ENCODE data around the gene CCDC71.

The CCDC71 gene

DNA sequence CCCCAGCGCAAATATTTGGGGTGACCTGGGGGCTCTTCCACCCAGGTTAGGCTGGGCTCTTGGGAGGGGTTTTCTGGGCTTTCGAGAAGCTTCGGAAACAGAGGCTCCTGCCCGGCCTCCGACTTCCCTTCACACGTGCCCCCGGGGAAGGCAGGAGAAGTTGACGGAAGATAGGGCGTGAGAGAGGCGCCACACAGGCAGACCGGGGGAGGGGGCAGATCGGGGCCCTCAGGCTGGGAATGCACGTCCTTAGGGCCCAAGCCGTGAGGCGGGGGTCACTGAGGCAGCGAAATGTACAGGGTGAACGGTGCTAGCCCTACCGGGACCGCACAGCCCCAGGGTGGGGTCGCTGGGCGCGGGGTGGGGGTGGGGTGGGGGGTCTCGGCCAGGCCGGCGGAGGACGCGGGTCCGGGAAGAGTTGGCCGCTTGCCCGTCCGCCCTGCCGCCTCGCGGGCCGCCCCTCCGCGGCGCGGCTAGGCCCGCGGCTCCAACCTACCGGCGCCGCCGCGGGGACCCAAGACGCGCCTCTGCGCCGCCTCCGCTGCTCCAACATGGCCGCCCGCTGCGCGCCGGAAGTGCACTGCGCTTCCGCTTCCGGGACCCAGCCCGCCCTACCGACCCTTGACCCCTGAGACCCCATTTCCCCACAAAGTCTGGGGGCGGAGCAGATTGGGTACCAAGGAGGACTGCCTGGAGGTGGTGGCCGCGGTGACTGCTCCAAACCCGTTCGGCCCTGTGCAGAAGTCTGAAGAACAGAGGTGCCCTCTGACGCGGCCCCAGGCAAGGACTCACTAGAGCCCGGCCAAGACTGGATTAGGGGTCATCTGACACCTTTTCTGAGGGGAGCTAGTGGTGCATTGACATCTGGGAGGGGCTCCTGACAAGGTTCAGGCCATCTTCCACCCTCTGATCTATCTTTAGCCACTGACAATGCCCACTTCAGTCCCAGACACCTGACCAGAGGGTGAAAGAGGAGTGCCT lies at the start of gene CCDC71:
CCDC71 (minus strand) TSS at position 561 of the 981 bp plus-strand sequence. CDS start 2,123 bp downstream, outside the sequence.
- DNase-seq: peak; percentile 64 to 77

GRCh38 chr3:49213998-49214397 lies 47.9 kb upstream of the CCDC71 start:
- DNase-seq: no peak

- DNase-seq: no peak
Observed at GRCh38 chr3:49213541-49213943, 47.4 kb upstream of the CCDC71 start.

- no peak for DNase-seq
Observed at GRCh38 chr3:49199900-49200281, 33.8 kb upstream of the CCDC71 start.

DNA sequence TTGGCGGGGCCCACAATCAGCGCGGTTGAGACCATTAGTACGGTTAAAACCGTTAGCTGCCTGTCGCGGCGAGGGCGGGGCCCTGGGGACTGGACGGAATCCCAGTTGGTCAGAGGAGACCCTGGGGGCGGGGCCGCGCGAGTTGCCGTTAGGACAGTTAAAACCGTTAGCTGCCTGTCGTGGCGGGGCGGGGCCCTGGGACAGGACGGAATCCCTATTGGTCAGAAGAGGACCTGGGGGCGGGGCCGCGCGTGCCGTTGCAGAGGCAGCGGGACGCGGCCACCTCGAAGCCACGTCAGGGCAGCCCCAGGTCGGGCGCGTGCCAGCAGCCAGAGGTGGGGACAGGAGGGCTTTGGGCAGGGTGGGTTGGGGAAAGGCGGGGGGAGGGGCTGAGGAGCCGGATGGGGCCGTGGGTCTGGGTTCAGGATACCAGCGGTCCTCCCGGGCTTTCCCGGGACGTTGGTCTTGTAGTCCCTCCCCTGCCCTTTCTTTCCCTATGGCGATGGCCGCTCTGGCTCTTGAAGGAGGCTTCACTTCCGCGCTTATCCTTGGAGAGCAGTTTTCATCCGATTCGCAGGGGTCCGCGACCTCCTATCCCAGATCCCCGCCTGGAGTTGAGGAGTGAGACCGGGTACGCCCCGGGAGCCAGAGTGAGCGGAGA lies 33.2 kb upstream of the CCDC71 start:
- peak; percentile 1 to 4 for DNase-seq

DNA sequence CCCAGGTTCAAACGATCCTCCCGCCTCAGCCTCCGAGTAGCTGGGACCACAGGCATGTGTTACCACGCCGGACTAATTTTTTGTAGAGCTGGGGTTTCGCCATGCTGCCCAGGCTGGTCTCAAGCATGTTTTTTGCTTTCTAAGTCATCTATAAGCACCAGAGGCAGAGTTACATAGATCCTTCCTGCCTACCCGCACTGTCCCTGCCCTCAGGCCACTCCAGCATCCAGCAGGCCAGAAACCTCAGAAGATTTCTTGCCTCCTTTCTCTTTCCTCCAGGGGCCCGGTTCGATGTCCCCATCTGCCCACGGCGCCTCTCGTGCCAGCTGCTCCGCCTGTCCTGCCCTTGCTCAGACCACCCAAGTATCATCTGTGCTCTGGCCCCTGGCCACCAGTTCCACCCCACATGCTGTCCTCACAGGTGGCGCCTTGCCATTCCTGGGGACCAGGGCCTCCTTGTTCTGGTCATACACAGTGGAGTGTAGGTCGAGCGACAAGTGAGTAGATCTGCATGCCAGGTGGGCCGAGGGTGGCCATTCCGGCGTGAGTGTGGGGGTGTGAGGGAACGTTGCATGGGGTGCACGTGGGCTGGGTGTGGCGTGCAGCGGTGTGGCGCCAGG lies 32.6 kb upstream of the CCDC71 start:
- DNase-seq: no peak

- DNase-seq: no peak
Observed at GRCh38 chr3:49198161-49198560, 32.0 kb upstream of the CCDC71 start.

GRCh38 chr3:49191741-49192140 lies 25.6 kb upstream of the CCDC71 start:
- no peak for DNase-seq

GRCh38 chr3:49183873-49184272 lies 17.7 kb upstream of the CCDC71 start:
- no peak for DNase-seq

DNA sequence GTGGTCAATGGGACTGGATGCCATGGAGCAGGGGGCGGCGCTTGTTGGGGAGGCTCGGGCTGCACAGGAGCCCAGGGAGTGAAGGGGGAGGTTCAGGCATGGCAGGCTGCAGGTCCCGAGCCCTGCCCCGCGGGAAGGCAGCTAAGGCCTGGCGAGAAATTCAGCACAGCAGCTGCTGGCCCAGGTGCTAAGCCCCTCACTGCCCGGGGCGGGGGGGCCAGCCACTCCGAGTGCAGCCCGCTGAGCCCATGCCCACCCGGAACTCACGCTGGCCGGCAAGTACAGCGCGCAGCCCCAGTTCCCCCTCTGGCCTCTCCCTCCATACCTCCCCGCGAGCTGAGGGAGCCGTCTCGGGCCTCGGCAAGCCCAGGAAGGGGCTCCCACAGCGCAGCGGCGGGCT lies 16.6 kb upstream of the CCDC71 start:
- no peak for DNase-seq

DNA sequence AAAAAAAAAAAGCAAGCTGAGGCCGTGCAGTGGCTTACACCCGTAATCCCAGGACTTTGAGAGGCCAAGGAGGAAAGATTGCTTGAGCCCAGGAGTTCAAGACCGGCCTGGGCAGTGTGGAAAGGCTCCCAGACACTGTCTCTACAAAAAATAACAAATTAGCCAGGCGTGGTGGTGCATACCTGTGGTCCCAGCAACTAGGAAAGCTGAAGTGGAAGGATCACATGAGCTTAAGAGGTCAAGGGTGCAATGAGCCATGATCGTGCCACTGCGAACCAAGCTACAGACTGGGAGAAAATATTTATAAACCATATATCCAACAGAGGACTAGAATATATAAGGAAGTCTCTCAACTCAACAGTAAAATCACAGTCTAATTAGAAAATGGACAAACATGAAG lies 15.2 kb upstream of the CCDC71 start:
- no peak for DNase-seq

GRCh38 chr3:49180116-49180515 lies 14.0 kb upstream of the CCDC71 start:
- DNase-seq: no peak

- no peak for DNase-seq
Observed at GRCh38 chr3:49177073-49177472, 10.9 kb upstream of the CCDC71 start.

- no peak for DNase-seq
Observed at GRCh38 chr3:49175530-49175929, 9.4 kb upstream of the CCDC71 start.

DNA sequence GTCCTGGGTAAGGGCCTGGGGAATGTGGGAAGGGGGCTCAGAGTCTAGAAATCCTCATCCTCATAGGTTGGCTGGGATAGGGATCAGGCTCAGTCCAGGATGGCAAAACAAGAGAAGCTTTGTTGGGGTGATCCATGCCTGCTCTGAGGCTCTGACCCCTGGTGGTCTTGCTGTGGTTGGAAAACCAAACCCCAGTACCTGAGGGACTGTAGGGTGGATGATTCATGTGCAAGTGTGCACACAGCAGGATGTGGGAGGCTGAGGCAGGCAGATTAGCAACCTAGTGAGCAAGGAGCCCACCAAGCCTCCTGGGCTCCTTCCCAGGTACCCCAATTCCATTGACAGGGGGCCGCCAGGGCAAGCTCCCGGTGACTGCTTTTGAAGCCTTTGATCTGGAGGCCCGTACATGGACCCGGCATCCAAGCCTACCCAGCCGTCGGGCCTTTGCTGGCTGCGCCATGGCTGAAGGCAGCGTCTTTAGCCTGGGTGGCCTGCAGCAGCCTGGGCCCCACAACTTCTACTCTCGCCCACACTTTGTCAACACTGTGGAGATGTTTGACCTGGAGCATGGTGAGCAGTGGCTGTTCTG lies 8.4 kb upstream of the CCDC71 start:
- DNase-seq: no peak

- DNase-seq: no peak
Observed at GRCh38 chr3:49173792-49174170, 7.7 kb upstream of the CCDC71 start.

- no peak for DNase-seq
Observed at GRCh38 chr3:49173116-49173791, 7.1 kb upstream of the CCDC71 start.

DNA sequence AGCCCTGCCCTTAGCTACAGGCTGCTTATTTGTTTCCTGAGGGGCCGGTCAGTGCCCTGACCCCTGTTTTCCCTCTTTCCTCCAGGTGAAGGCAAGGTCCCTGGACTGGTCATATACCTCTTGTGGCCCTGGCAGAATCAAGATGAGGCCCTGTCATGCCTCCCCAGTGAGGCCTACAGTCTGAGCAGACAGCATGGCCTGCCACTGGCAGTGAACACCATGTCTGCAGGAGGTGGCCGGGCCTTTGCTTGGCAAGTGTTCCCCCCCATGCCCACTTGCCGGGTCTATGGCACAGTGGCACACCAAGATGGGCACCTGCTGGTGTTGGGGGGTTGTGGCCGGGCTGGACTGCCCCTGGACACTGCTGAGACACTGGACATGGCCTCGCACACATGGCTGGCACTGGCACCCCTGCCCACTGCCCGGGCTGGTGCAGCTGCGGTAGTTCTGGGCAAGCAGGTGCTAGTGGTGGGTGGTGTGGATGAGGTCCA lies 6.5 kb upstream of the CCDC71 start:
- no peak for DNase-seq

DNA sequence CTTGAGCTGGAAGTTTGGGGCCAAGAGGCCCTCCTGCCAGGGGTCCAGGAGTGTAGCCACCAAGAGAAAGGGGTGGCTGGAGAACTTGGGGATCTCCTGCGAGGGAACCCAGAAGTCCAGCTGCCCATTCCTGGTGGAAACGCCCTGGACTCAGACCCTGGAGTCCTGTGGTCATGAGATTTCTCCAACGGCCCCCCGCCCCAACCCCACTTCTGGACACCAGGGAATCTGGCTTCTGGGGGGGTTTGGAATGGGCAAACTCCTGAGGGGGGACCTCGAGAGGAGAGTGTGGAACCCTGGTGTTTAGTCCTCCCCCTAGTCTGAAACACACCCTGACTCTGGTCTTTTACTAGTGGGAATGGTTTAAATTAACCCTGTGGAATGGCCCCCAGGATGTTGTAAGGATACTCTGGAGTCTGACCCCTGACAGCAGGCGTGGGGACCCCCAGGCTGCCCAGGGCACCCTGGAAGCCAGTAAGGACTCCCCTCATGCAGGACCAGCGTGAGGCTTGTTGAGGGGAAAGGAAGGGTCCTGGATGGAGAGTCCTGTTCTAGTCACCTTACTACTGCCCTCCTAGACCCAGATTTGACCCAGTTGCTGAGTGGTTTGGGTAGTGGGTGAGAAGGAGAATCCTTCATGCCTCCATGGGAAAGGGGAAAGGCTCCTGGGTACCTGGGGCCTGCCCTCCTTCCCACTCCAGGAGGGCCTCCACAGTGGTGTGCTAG lies 5.8 kb upstream of the CCDC71 start:
- no peak for DNase-seq

DNA sequence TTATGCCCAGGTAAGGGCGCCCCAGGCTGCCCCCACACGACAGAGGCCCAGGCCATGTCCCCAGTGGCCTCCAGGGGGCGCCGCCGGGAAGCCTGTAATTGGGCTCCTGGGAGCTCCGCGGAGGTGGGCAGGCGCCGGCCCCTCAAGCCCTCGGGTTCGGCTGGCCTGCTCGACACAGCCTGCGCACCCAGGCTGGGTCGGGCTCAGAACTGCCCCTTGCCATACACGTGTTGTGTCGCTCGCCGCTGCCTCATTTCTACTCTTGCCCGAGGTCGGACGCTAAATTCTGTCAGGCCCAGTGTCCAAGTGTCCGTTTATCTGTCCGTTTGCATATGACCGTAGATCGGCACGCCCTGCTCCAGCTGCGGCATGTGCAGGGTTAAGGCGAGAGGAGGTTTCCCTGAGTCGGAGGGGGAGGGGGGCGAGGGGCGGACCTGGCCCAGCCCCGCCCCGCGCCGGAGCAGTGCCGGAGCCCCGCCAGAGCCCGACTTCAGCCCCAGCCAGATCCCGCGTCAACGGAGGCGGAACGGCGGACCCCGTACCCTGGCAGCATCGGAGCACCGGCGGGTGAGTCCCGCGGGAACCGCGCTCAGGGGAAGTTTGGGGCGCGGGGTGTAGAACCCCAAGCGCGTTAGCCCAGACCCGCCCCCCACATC lies 5.1 kb upstream of the CCDC71 start, which contains the start of gene KLHDC8B:
KLHDC8B (plus strand) TSS at position 480 of the 656 bp plus-strand sequence. CDS start 1,172 bp downstream, outside the sequence.
- peak; percentile 87 to 92 for DNase-seq

- DNase-seq: no peak
Observed at GRCh38 chr3:49170744-49171118, 4.6 kb upstream of the CCDC71 start.

Data from stimulated activated CD4-positive, alpha-beta T cell treated with anti-CD3 and anti-CD28 coated beads, Interleukin-2, amount 100 ng/mL, for 48 hours (primary cell).